GM20431 (cell line): ENCODE measurements around the gene ARL13B.

ENCODE experiments used
- in situ Hi-C: fragments of 300-500 bp; cut with MseI, MboI; formaldehyde crosslinking; loops from one replicate; pipeline ENCODE4 v1.15.0; 2020; ENCODE audit warnings: low sequenced_read_pairs; ENCODE audit not compliant: unreplicated experiment

ARL13B gene

GRCh38 chr3:94093151-94093550 is 113.2 kb downstream of the ARL13B start:
- in situ Hi-C loops, result no loop called here

DNA sequence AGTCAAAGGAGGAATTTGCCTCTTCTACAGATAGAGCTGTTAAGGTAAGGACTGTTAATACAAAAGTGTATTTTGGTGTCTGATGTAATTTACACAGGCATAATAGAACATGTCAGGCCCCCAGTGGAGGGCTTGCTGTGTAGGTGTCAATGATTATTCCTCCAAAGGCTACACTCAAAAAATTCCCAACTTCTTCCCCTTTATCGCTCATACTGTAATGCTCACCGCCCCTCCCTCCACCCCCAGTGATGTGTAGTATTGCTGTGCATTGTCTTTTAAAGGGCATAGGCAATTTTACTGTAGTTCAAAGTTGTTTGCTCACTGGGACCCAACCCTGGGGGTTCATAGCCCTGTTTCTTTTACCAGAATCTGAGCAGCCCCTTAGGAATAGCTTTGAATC is 115.2 kb downstream of the ARL13B start:
- in situ Hi-C loops, result no loop called here

DNA sequence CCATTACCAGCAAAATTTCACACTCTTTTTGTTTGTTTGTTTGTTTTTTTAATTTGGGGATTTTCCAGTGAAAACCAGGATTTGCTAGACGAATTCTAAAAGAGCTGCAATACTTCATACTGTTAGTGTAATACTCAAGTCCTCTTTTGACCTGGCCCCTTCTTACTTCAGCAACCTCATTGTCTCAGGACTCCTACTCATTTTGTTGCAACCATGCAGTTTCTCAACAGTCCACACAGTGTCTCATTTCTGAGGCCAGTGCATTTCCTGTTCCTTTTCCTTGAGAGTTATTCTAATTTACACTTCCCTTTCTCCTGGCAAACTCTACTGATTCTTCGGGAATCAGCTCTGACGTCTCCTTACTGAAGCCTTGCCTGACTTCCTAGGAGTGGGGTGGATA is 118.5 kb downstream of the ARL13B start:
- in situ Hi-C loops, result no loop called here

- in situ Hi-C loops, result no loop called here
Observed at GRCh38 chr3:94099311-94099710, 119.4 kb downstream of the ARL13B start.

GRCh38 chr3:94101860-94102259 is 121.9 kb downstream of the ARL13B start:
- in situ Hi-C loops, result no loop called here
